Measurements from ENCODE around the gene PTPRQ. TPM values are rescaled to one million over a fixed set of nuclear protein-coding genes. Genes with fewer than 3 reads are reported as not detected.

Gene PTPRQ
- total RNA-seq, 4 donors from 2014 or later, result 8.8 to 23.1 (median 11.2) TPM

GRCh38 chr12:80485222-80485987, 41.4 kb downstream of the PTPRQ start:
- 53 to 63% methylated on average over 5 of the region's 5 CpGs for WGBS, 2 donors
- H3K9me3 ChIP-seq, result no peaks in the 10 kb centered on the region
- no peaks in the 10 kb centered on the region for H3K36me3 ChIP-seq
- H3K4me3 ChIP-seq (replicated peaks in 1 of 3), result no peak overlapping the region
- DNase-seq, result no peak
- TF ChIP-seq POLR2A (IDR thresholded peaks at IDR 0.05) (no peak), CTCF (IDR thresholded peaks at IDR 0.05) (no peak)
- no peaks in the 10 kb centered on the region for H3K27me3 ChIP-seq
- H3K27ac ChIP-seq, result no peak overlapping the region
- no peaks in the 10 kb centered on the region for H3K4me1 ChIP-seq
- intact Hi-C loops (cut with DNase I), result no loop called here

- H3K9me3 ChIP-seq, result no peaks in the 10 kb centered on the region
- H3K4me3 ChIP-seq (replicated peaks in 1 of 3), result no peak overlapping the region
- H3K27me3 ChIP-seq, result no peaks in the 10 kb centered on the region
- no peaks in the 10 kb centered on the region for H3K36me3 ChIP-seq
- no peak for DNase-seq
- TF ChIP-seq CTCF (IDR thresholded peaks at IDR 0.05) (no peak), POLR2A (IDR thresholded peaks at IDR 0.05) (no peak)
- no peak overlapping the region for H3K27ac ChIP-seq
- H3K4me1 ChIP-seq, result no peaks in the 10 kb centered on the region
- 65 to 71% methylated on average over 2 of the region's 2 CpGs for WGBS, 2 donors
- intact Hi-C loops (cut with DNase I), result no loop called here
These were observed 46.3 kb downstream of the PTPRQ start for GRCh38 chr12:80490329-80490728.

- no peak for TF ChIP-seq POLR2A (IDR thresholded peaks at IDR 0.05)
- TF ChIP-seq CTCF (IDR thresholded peaks at IDR 0.05), result no peak
- no peak for DNase-seq
- H3K9me3 ChIP-seq, result no peaks in the 10 kb centered on the region
- intact Hi-C loops (cut with DNase I), result no loop called here
- H3K27ac ChIP-seq, result no peak overlapping the region
- H3K36me3 ChIP-seq, result no peaks in the 10 kb centered on the region
- no peaks in the 10 kb centered on the region for H3K27me3 ChIP-seq
- H3K4me1 ChIP-seq, result no peaks in the 10 kb centered on the region
- H3K4me3 ChIP-seq (replicated peaks in 1 of 3), result no peak overlapping the region
These were observed 47.1 kb downstream of the PTPRQ start for GRCh38 chr12:80491166-80491565.

- H3K4me1 ChIP-seq, result no peaks in the 10 kb centered on the region
- H3K4me3 ChIP-seq (replicated peaks in 1 of 3), result no peak overlapping the region
- no peaks in the 10 kb centered on the region for H3K27me3 ChIP-seq
- H3K36me3 ChIP-seq, result no peaks in the 10 kb centered on the region
- no peak for DNase-seq
- H3K9me3 ChIP-seq, result no peaks in the 10 kb centered on the region
- TF ChIP-seq POLR2A (IDR thresholded peaks at IDR 0.05) (no peak), CTCF (IDR thresholded peaks at IDR 0.05) (no peak)
- H3K27ac ChIP-seq, result no peak overlapping the region
- 92 to 95% methylated on average over 2 of the region's 2 CpGs for WGBS, 2 donors
- intact Hi-C loops (cut with DNase I), result no loop called here
These were observed 49.4 kb downstream of the PTPRQ start for GRCh38 chr12:80493466-80493865.

GRCh38 chr12:80494836-80495235, 50.8 kb downstream of the PTPRQ start:
- no peak overlapping the region for H3K4me3 ChIP-seq (replicated peaks in 1 of 3)
- no peaks in the 10 kb centered on the region for H3K36me3 ChIP-seq
- WGBS, 2 donors, result 76 to 81% methylated on average over 1 of the region's 1 CpG
- no peak for DNase-seq
- no peaks in the 10 kb centered on the region for H3K27me3 ChIP-seq
- no peaks in the 10 kb centered on the region for H3K9me3 ChIP-seq
- intact Hi-C loops (cut with DNase I), result no loop called here
- H3K27ac ChIP-seq, result no peak overlapping the region
- no peaks in the 10 kb centered on the region for H3K4me1 ChIP-seq
- no peak for TF ChIP-seq POLR2A (IDR thresholded peaks at IDR 0.05)
- no peak for TF ChIP-seq CTCF (IDR thresholded peaks at IDR 0.05)
